ENCODE data around the gene WDR72.
"Not testable (repeated sequence)": the region's sequence is repeated elsewhere in the genome, so short reads cannot be mapped to it uniquely, and the experiment has no call there.

The WDR72 gene

GRCh38 chr15:53589520-53590057 is 169.9 kb downstream of the WDR72 start:
- no peak for DNase-seq (ENCODE audit: low read depth)

- DNase-seq (ENCODE audit: low read depth) = no peak
Measured at GRCh38 chr15:53588773-53589172, 170.7 kb downstream of the WDR72 start.

GRCh38 chr15:53586799-53587198 is 172.7 kb downstream of the WDR72 start:
- DNase-seq (ENCODE audit: low read depth) = no peak

- no peak for DNase-seq (ENCODE audit: low read depth)
Measured at GRCh38 chr15:53581513-53581912, 177.9 kb downstream of the WDR72 start.

GRCh38 chr15:53580366-53580765 is 179.1 kb downstream of the WDR72 start:
- no peak for DNase-seq (ENCODE audit: low read depth)

- no peak for DNase-seq (ENCODE audit: low read depth)
Measured at GRCh38 chr15:53576841-53577240, 182.6 kb downstream of the WDR72 start.

- no peak for DNase-seq (ENCODE audit: low read depth)
Measured at GRCh38 chr15:53573091-53573490, 186.4 kb downstream of the WDR72 start.

GRCh38 chr15:53569751-53570480 is 189.5 kb downstream of the WDR72 start:
- DNase-seq (ENCODE audit: low read depth) = no peak

- no peak for DNase-seq (ENCODE audit: low read depth)
Measured at GRCh38 chr15:53566912-53567311, 192.6 kb downstream of the WDR72 start.

GRCh38 chr15:53565721-53566120 is 193.7 kb downstream of the WDR72 start:
- DNase-seq (ENCODE audit: low read depth) = no peak

GRCh38 chr15:53564647-53565046 is 194.8 kb downstream of the WDR72 start:
- no peak for DNase-seq (ENCODE audit: low read depth)

- no peak for DNase-seq (ENCODE audit: low read depth)
Measured at GRCh38 chr15:53563627-53564026, 195.8 kb downstream of the WDR72 start.

GRCh38 chr15:53559364-53560277 is 199.8 kb downstream of the WDR72 start:
- DNase-seq (ENCODE audit: low read depth) = no peak

- DNase-seq (ENCODE audit: low read depth) = no peak
Measured at GRCh38 chr15:53558384-53558783, 201.1 kb downstream of the WDR72 start.

- DNase-seq (ENCODE audit: low read depth) = no peak
Measured at GRCh38 chr15:53555226-53555625, 204.2 kb downstream of the WDR72 start.

- no peak for DNase-seq (ENCODE audit: low read depth)
Measured at GRCh38 chr15:53549697-53550305, 209.7 kb downstream of the WDR72 start.

GRCh38 chr15:53548236-53548635 is 211.2 kb downstream of the WDR72 start:
- DNase-seq (ENCODE audit: low read depth) = no peak

GRCh38 chr15:53540626-53541300 is 218.7 kb downstream of the WDR72 start:
- DNase-seq (ENCODE audit: low read depth) = not testable (repeated sequence)

GRCh38 chr15:53539878-53540277 is 219.6 kb downstream of the WDR72 start:
- no peak for DNase-seq (ENCODE audit: low read depth)

GRCh38 chr15:53536479-53537120 is 222.9 kb downstream of the WDR72 start:
- DNase-seq (ENCODE audit: low read depth) = no peak

GRCh38 chr15:53535886-53536285 is 223.6 kb downstream of the WDR72 start:
- DNase-seq (ENCODE audit: low read depth) = no peak
